ENCODE data around the gene SLC19A2.
A peak's percentile ranks its signal among the peaks of the same experiment; 100 is the strongest.

Gene SLC19A2

DNA sequence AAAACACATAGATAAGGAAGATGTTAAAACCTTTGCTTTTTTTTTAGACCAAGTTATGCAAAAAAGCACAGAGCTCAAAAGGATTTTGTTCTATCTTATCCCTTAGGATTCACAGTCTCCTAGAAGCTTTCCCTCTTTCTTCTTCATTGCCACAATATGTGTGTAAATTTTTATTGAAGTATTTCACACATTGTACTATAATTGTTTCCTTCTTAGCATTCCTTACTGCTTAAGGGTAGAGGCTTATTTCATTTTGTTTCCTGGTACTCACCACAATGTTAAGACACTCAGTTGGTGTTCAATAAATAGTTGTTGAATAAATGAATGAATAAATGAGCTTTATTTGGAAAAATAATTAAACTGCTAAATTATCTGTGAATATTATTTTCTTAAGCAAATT, 29.9 kb upstream of the SLC19A2 start:
- no peaks in the 10 kb centered on the region for H3K36me3 ChIP-seq (ENCODE audit: low read depth)
- H3K4me3 ChIP-seq (ENCODE audit: severe bottlenecking) = no peak overlapping the region
- no peak for ATAC-seq (ENCODE audit: low read depth)
- no peaks in the 10 kb centered on the region for H3K27me3 ChIP-seq (ENCODE audit: insufficient read depth, poor library complexity, severe bottlenecking)
- H3K4me1 ChIP-seq (ENCODE audit: insufficient read depth, poor library complexity, severe bottlenecking) = peaks cover 16% of the 10 kb centered on the region
- TF ChIP-seq, protein P1, sequence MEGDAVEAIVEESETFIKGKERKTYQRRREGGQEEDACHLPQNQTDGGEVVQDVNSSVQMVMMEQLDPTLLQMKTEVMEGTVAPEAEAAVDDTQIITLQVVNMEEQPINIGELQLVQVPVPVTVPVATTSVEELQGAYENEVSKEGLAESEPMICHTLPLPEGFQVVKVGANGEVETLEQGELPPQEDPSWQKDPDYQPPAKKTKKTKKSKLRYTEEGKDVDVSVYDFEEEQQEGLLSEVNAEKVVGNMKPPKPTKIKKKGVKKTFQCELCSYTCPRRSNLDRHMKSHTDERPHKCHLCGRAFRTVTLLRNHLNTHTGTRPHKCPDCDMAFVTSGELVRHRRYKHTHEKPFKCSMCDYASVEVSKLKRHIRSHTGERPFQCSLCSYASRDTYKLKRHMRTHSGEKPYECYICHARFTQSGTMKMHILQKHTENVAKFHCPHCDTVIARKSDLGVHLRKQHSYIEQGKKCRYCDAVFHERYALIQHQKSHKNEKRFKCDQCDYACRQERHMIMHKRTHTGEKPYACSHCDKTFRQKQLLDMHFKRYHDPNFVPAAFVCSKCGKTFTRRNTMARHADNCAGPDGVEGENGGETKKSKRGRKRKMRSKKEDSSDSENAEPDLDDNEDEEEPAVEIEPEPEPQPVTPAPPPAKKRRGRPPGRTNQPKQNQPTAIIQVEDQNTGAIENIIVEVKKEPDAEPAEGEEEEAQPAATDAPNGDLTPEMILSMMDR (IDR thresholded peaks at IDR 0.05; ENCODE audit: poor library complexity, severe bottlenecking) = no peak
- H3K27ac ChIP-seq (ENCODE audit: poor library complexity, severe bottlenecking) = no peak overlapping the region
- DNase-seq (ENCODE audit: low spot score) = no peak
- no peaks in the 10 kb centered on the region for H3K9me3 ChIP-seq (ENCODE audit: severe bottlenecking)

DNA sequence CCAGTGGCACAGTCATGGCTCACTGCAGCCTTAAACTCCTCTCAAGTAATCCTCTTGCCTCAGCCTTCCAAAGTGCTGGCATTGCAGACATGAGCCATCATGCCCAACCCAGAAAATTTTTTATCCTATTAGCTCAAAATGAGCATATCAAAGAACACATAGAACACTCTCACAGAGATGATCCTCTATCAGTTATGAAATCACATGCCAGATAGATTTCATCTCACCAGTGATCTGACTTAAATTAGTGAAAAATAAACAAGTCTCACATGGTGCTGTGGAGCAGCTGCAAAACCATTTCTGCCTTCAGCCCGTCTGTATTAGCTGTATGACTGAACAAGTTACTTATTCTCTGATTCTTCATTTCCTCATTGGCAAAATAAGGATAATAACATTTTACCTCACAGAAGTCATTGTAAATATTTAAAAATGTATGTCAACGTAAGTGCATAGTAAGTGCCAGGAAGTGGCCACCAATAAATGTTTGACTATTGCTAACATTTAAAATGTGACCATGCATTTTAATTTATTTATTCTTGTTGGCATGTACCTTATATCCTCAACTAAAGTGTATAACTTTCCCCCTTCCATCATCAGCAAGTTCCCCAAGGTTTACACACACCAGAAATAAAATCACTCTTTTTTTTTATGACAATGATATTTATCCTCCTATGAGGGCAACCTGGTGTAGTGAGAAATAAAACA, 29.0 kb upstream of the SLC19A2 start:
- TF ChIP-seq, protein P1 (IDR thresholded peaks at IDR 0.05; ENCODE audit: poor library complexity, severe bottlenecking) = no peak
- DNase-seq (ENCODE audit: low spot score) = no peak
- ATAC-seq (ENCODE audit: low read depth) = no peak
- H3K4me1 ChIP-seq (ENCODE audit: insufficient read depth, poor library complexity, severe bottlenecking) = peaks cover 16% of the 10 kb centered on the region
- no peaks in the 10 kb centered on the region for H3K9me3 ChIP-seq (ENCODE audit: severe bottlenecking)
- H3K36me3 ChIP-seq (ENCODE audit: low read depth) = no peaks in the 10 kb centered on the region
- H3K27ac ChIP-seq (ENCODE audit: poor library complexity, severe bottlenecking) = no peak overlapping the region
- no peaks in the 10 kb centered on the region for H3K27me3 ChIP-seq (ENCODE audit: insufficient read depth, poor library complexity, severe bottlenecking)
- H3K4me3 ChIP-seq (ENCODE audit: severe bottlenecking) = no peak overlapping the region

DNA sequence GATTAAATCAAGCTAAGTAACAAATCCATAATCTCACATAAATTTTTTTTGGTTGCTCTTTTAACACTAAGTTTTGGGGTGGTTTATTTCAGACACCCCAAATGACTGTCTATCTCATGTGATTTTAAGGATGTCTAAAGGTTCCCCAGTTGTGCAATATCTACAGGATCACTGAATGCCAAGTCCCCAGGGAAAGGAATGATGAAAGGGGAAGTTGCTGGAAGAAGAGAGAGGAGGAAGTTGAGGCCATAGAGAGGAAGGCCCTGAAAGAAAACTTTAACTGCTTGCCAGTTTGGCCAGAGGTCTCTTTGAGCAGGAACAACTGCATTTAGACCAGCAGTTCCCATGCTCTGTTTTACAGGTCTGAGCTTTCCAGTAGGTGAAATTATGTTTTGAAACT, 27.5 kb upstream of the SLC19A2 start:
- Histone ChIP-seq H3K27ac (ENCODE audit: poor library complexity, severe bottlenecking) (no peak overlapping the region), H3K9me3 (ENCODE audit: severe bottlenecking) (no peaks in the 10 kb centered on the region), H3K4me1 (ENCODE audit: insufficient read depth, poor library complexity, severe bottlenecking) (peaks cover 16% of the 10 kb centered on the region), H3K27me3 (ENCODE audit: insufficient read depth, poor library complexity, severe bottlenecking) (no peaks in the 10 kb centered on the region), H3K36me3 (ENCODE audit: low read depth) (no peaks in the 10 kb centered on the region), H3K4me3 (ENCODE audit: severe bottlenecking) (no peak overlapping the region)
- ATAC-seq (ENCODE audit: low read depth) (no peak), DNase-seq (ENCODE audit: low spot score) (no peak)
- TF ChIP-seq, protein P1 (IDR thresholded peaks at IDR 0.05; ENCODE audit: poor library complexity, severe bottlenecking) = no peak

DNA sequence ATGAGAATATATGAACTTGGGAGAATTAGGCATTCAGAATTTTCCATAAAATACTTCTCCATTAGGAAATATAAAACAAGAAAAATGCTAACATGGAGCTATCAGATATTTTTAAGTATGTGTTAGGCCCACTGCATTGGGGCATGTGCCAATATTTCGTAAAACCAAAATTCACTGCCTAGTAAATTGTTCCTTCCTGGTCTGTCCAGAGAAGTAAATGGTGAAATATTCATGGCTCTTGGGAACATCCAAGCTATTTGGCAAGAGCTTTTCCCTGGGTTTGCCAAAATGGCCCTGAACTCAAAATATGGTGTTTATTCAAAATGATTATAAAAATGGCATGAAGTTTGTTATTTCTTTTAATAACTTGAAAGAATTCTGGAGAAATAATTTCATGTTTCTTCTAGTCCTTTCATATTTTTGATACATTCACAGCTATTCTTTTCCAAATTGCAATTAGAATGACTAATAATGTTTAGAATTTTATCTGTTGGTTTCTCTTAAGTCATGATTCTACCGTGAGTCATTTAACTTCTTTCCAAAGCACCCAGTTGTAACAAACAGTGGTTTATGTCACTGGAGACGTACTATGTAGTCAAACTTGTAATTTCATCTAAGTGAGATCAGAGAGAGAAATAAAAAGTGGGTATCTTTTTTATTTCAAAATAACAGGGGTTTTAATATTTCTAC, 25.7 kb upstream of the SLC19A2 start:
- H3K9me3 ChIP-seq (ENCODE audit: severe bottlenecking) = no peaks in the 10 kb centered on the region
- H3K27me3 ChIP-seq (ENCODE audit: insufficient read depth, poor library complexity, severe bottlenecking) = no peaks in the 10 kb centered on the region
- ATAC-seq (ENCODE audit: low read depth) (peak; percentile 93), DNase-seq (ENCODE audit: low spot score) (no peak)
- H3K27ac ChIP-seq (ENCODE audit: poor library complexity, severe bottlenecking) = peak overlapping the region; percentile 73
- no peak overlapping the region for H3K4me3 ChIP-seq (ENCODE audit: severe bottlenecking)
- TF ChIP-seq, protein P1 (IDR thresholded peaks at IDR 0.05; ENCODE audit: poor library complexity, severe bottlenecking) = no peak
- H3K4me1 ChIP-seq (ENCODE audit: insufficient read depth, poor library complexity, severe bottlenecking) = peaks cover 16% of the 10 kb centered on the region
- H3K36me3 ChIP-seq (ENCODE audit: low read depth) = no peaks in the 10 kb centered on the region

DNA sequence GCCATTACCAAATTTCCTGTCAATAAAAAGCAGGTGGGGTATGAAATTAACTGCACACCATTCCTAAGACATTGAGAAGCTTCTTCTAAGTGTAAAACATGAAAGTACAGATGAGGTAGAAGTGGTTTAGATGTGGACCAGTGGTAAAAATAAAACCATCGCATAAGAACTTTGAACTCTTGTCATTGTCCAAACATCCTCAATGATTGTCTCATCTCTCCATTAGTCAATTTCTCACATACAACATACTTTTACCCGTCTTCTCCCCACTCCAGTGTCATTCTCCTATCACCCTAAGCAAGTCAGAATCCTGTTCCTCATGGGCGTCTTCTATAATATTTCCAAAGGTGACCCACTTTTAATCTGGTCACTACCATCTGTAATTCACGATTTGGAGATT, 24.3 kb upstream of the SLC19A2 start:
- ATAC-seq (ENCODE audit: low read depth) (no peak), DNase-seq (ENCODE audit: low spot score) (no peak)
- TF ChIP-seq, protein P1 (IDR thresholded peaks at IDR 0.05; ENCODE audit: poor library complexity, severe bottlenecking) = no peak
- Histone ChIP-seq H3K9me3 (ENCODE audit: severe bottlenecking) (no peaks in the 10 kb centered on the region), H3K27me3 (ENCODE audit: insufficient read depth, poor library complexity, severe bottlenecking) (no peaks in the 10 kb centered on the region), H3K4me3 (ENCODE audit: severe bottlenecking) (no peak overlapping the region), H3K4me1 (ENCODE audit: insufficient read depth, poor library complexity, severe bottlenecking) (peaks cover 16% of the 10 kb centered on the region), H3K27ac (ENCODE audit: poor library complexity, severe bottlenecking) (no peak overlapping the region), H3K36me3 (ENCODE audit: low read depth) (no peaks in the 10 kb centered on the region)

Data from RWPE2 (cell line).